Sigmoid colon (tissue), 7 donors: ENCODE results near the gene PLXNA1. TPM values are rescaled to one million over a fixed set of nuclear protein-coding genes. Genes with fewer than 3 reads are reported as not detected.

Experiments
- DNase-seq: peaks from one replicate; pipeline ENCODE4 v3.0.0-alpha.2; 2019
- H3K27ac ChIP-seq, 4 donors: fragments of 200-600 bp; sonication (generic); one replicate each; pipeline ENCODE4 v1.5.1; 2016 to 2019; ENCODE audit warnings: mild to moderate bottlenecking in 1 of 4
- H3K27me3 ChIP-seq, 3 donors: fragments of 200-600 bp; sonication (generic); one replicate each; pipeline ENCODE4 v1.5.1; 2019; ENCODE audit warnings: mild to moderate bottlenecking in 1 of 3
- H3K36me3 ChIP-seq, 4 donors: fragments of 200-600 bp; sonication (generic); one replicate each; pipeline ENCODE4 v1.5.1; 2016 to 2019
- H3K4me1 ChIP-seq, 4 donors: fragments of 200-600 bp; sonication (generic); one replicate each; pipeline ENCODE4 v1.5.1; 2017 to 2019
- H3K4me3 ChIP-seq, 4 donors: fragments of 200-600 bp; sonication (generic); one replicate each; pipeline ENCODE4 v1.5.1; 2017 to 2019; ENCODE audit warnings: mild to moderate bottlenecking in 2 of 4, moderate library complexity in 1 of 4
- H3K9me3 ChIP-seq, 4 donors: fragments of 200-600 bp in 3 of 4; sonication (generic) in 3 of 4; one replicate each; pipeline versions ENCODE4 v1.5.1 to v1.6.1; 2013 to 2019
- EP300 ChIP-seq, 4 donors: sonication (generic); formaldehyde crosslinking; IDR thresholded peaks; one replicate each; pipeline ENCODE4 v1.6.1; 2017; ENCODE audit warnings: antibody characterized with exemption in 4 of 4
- POLR2A ChIP-seq, 2 donors: fragments of 450-650 bp; IDR thresholded peaks; one replicate each; pipeline ENCODE4 v1.6.1; 2016; ENCODE audit warnings: antibody characterized with exemption in 2 of 2, mild to moderate bottlenecking in 2 of 2, moderate library complexity in 2 of 2
- POLR2AphosphoS5 ChIP-seq, 4 donors: sonication (generic); formaldehyde crosslinking; IDR thresholded peaks; one replicate each; pipeline ENCODE4 v1.6.1; 2017; ENCODE audit warnings: antibody characterized with exemption in 4 of 4
- WGBS, 2 donors: extraction: QIAGEN DNeasy Blood & Tissue Kit; methylation state at CpG; one replicate each; pipeline ENCODE4 v1.1.7; 2013; 5-methylcytosine and 5-hydroxymethylcytosine counted together
- intact Hi-C: fragments of 100-400 bp; cut with DNase I; formaldehyde crosslinking; loops from one replicate; pipeline ENCODE4 v1.15.1; 2023
- polyA plus RNA-seq, 3 donors: library from polyadenylated mRNA; stranded (reverse); fragments of 200-250 nt; gene quantifications; one replicate each; pipeline ENCODE4 v1.2.3, GENCODE V29; 2013
- total RNA-seq, 4 donors: library from RNA; depleted of rRNA; stranded (reverse); fragments of >200 nt; gene quantifications; one replicate each; pipeline ENCODE4 v1.1.0, GENCODE V29; 2016
- TF ChIP-seq, protein P1 (sequence below), 4 experiments: fragments of 450-650 bp in 3 of 4; fragments of 200-600 bp in 1 of 4; IDR thresholded peaks; one replicate each; pipeline ENCODE4 v1.5.1; 2016 to 2019; ENCODE audit warnings: antibody characterized with exemption in 4 of 4, mild to moderate bottlenecking in 3 of 4, moderate library complexity in 2 of 4
- donor health status: healthy with polysubstance abuse.
- donor health status: Bipolar disorder and iron deficiency.
- donor health status: healthy.

The PLXNA1 gene
- total and polyA plus RNA-seq, 7 donors: 0.60 to 29.6 (median 8.2) TPM

DNA sequence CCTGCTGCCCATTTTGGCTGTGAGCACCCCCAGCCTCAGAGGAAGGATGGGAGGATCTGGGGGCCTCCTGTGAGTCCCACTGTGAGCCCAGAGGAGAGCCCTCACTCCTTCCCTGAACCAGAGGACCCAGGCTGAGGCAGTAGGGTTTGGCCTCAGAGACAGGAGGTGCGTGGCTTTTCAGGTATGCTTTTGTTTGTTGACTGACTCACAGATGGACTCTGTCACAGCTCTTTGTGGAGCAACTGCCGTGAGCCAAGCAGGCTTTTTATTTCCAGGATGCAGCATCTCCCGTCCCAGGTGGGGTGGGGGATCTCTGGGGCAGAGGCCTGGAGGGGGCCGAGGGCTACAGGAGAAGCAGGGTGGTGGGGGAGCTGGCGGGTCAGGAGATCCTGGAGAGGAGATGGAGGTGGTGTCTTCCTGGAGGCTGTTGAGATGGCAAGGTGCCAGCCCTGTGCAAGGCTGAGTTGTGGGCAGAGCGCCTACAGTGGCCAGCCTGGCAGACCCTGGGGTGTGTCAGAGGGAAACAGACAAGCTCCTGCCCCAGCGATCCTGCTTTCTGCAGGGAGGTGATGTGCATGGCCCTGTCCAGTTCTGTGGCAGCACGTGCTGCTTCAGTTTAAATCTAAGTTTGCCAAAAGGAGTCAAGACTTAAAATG lies 24.0 kb downstream of the PLXNA1 start:
- H3K9me3 ChIP-seq: no peaks in the 10 kb centered on the region
- peaks cover 0 to 13% (median 9%) of the 10 kb centered on the region in 4 donors for H3K36me3 ChIP-seq
- H3K4me3 ChIP-seq: no peak overlapping the region
- no peak for TF ChIP-seq POLR2AphosphoS5 (IDR thresholded peaks at IDR 0.05)
- TF ChIP-seq POLR2A (IDR thresholded peaks at IDR 0.05): no peak
- TF ChIP-seq EP300 (IDR thresholded peaks at IDR 0.05): no peak
- TF ChIP-seq, protein P1, sequence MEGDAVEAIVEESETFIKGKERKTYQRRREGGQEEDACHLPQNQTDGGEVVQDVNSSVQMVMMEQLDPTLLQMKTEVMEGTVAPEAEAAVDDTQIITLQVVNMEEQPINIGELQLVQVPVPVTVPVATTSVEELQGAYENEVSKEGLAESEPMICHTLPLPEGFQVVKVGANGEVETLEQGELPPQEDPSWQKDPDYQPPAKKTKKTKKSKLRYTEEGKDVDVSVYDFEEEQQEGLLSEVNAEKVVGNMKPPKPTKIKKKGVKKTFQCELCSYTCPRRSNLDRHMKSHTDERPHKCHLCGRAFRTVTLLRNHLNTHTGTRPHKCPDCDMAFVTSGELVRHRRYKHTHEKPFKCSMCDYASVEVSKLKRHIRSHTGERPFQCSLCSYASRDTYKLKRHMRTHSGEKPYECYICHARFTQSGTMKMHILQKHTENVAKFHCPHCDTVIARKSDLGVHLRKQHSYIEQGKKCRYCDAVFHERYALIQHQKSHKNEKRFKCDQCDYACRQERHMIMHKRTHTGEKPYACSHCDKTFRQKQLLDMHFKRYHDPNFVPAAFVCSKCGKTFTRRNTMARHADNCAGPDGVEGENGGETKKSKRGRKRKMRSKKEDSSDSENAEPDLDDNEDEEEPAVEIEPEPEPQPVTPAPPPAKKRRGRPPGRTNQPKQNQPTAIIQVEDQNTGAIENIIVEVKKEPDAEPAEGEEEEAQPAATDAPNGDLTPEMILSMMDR (IDR thresholded peaks at IDR 0.05): no peak
- no peak for DNase-seq
- H3K4me1 ChIP-seq: peaks cover 0 to 15% (median 10%) of the 10 kb centered on the region in 4 donors
- intact Hi-C loops: no loop called here
- 87 to 89% methylated on average over 8 of the region's 8 CpGs for WGBS, 2 donors
- H3K27ac ChIP-seq: no peak overlapping the region
- H3K27me3 ChIP-seq: no peaks in the 10 kb centered on the region

DNA sequence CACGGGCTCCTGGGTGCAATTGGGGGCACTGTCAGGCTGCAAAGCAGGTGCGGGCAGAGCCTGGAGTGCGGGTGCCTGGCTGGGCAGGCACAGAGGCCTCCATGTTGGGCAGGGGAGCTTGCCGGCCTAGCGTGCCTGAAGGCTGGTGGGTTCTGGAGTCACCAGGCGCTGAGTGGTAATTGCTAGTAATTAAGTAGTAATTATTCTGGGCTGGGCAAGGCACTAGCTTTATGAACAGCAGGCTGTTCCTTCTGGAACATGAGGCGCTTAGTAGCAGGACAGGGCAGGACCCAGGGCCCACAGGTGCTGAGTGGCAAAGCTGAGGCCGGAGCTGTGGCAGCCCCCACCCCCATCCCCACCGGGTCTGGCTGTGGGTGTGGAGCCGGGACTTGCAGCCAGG lies 25.3 kb downstream of the PLXNA1 start:
- WGBS, 2 donors: 85 to 91% methylated on average over 10 of the region's 10 CpGs
- intact Hi-C loops: no loop called here

DNA sequence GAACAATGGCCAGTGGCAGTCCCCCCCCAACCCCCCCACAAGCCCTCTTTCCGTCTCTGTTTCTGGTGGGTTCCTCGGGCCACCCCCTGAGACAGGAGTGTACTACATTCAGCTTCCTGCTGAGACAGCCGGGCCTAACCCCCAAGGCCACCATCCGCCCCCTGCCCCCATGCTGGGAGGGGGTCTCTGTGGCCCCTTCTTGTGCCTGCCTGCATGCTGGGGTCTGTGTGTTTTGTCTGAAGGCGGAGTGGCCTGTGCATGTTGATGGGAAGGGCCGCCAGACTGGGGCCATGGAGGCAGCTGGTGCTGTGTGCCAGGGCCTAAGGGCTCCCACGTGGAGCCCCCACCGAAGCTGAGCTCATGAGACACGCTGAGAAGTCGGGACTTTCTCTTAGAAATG lies 26.6 kb downstream of the PLXNA1 start:
- TF ChIP-seq, protein P1 (IDR thresholded peaks at IDR 0.05): no peak
- TF ChIP-seq POLR2AphosphoS5 (IDR thresholded peaks at IDR 0.05) (no peak), EP300 (IDR thresholded peaks at IDR 0.05) (no peak)
- H3K9me3 ChIP-seq: no peaks in the 10 kb centered on the region
- 86 to 91% methylated on average over 10 of the region's 10 CpGs for WGBS, 2 donors
- peaks cover 3 to 37% (median 24%) of the 10 kb centered on the region in 4 donors for H3K36me3 ChIP-seq
- DNase-seq: no peak
- no peaks in the 10 kb centered on the region for H3K27me3 ChIP-seq
- no peaks in the 10 kb centered on the region for H3K4me1 ChIP-seq
- no peak overlapping the region for H3K27ac ChIP-seq
- no peak overlapping the region for H3K4me3 ChIP-seq
- intact Hi-C loops: no loop called here

More for the DNA sequence above, 25.3 kb downstream of the PLXNA1 start:
- Histone ChIP-seq H3K27ac (no peak overlapping the region), H3K27me3 (no peaks in the 10 kb centered on the region), H3K4me3 (no peak overlapping the region), H3K9me3 (no peaks in the 10 kb centered on the region), H3K36me3 (peaks cover 3 to 24% (median 18%) of the 10 kb centered on the region in 4 donors), H3K4me1 (peaks cover 0 to 1% (median 0%) of the 10 kb centered on the region in 4 donors)
- DNase-seq: no peak
- TF ChIP-seq POLR2A (IDR thresholded peaks at IDR 0.05): no peak
- no peak for TF ChIP-seq POLR2AphosphoS5 (IDR thresholded peaks at IDR 0.05)
- TF ChIP-seq EP300 (IDR thresholded peaks at IDR 0.05): no peak
- TF ChIP-seq, protein P1 (IDR thresholded peaks at IDR 0.05): no peak

DNA sequence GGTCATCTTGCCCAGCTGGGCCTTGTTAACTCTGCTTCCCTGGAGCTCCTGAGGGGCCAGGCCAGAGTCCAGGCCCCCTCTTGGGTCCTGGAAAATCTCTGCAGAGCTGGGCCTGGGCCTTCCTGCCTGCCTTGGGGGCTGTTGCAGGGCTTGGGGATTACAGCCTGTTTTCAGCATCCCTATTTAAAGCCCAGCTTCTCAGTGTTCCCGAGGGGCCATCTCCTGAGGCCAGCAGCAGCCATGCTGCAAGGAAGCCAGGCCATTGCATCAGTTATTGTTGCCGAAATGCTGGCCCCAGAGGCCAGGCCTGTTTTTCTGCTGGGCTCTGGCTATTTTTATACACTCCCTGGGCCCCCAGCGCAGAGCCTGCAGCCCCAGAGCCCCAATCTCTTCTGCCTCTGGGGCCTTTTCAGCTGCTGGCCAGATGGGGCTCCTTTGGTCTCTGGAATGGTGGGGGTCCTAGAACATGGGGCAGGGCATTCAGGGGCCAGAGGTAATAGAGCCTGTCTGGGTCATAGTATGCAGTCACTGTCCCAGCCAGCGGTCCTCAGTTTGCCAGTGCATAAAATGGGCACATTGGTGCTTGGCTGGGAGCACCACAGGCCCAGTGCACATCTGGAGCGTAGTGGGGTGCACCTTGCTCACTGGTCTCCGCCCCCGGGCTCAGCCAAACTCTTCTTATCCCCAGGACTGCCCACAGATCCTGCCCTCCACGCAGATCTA lies 28.5 kb downstream of the PLXNA1 start:
- no peak for DNase-seq
- WGBS, 2 donors: 94% methylated on average over 8 of the region's 8 CpGs
- Histone ChIP-seq H3K27me3 (no peaks in the 10 kb centered on the region), H3K36me3 (peaks cover 4 to 51% (median 27%) of the 10 kb centered on the region in 4 donors), H3K9me3 (no peaks in the 10 kb centered on the region), H3K4me3 (no peak overlapping the region), H3K27ac (no peak overlapping the region), H3K4me1 (no peaks in the 10 kb centered on the region)
- TF ChIP-seq EP300 (IDR thresholded peaks at IDR 0.05) (no peak), POLR2A (IDR thresholded peaks at IDR 0.05) (no peak), POLR2AphosphoS5 (IDR thresholded peaks at IDR 0.05) (no peak)
- TF ChIP-seq, protein P1 (IDR thresholded peaks at IDR 0.05): no peak
- intact Hi-C loops: no loop called here
